ENCODE measurements around the gene PUM1. TPM values are rescaled to one million over a fixed set of nuclear protein-coding genes. Genes with fewer than 3 reads are reported as not detected.
"Not testable (repeated sequence)": the region's sequence is repeated elsewhere in the genome, so short reads cannot be mapped to it uniquely, and the experiment has no call there.

Gene PUM1
- total RNA-seq, 1 donor from 2014 or later: 88.6 TPM

- H3K36me3 ChIP-seq: peaks cover 0 to 74% of the 10 kb centered on the region in 2 donors
- no peaks in the 10 kb centered on the region for H3K27me3 ChIP-seq
- TF ChIP-seq POLR2AphosphoS5 (IDR thresholded peaks at IDR 0.05; ENCODE audit: insufficient read depth in 1 of 2, low read depth in 1 of 2): no peak
- no peak for TF ChIP-seq POLR2A (IDR thresholded peaks at IDR 0.05)
- no peak for TF ChIP-seq CTCF (IDR thresholded peaks at IDR 0.05)
- H3K9me3 ChIP-seq: no peaks in the 10 kb centered on the region
- intact Hi-C loops (cut with DNase I): no loop called here
- no peak overlapping the region for H3K4me3 ChIP-seq
- H3K4me1 ChIP-seq: no peaks in the 10 kb centered on the region
- no peak for DNase-seq (ENCODE audit: extremely low spot score in 2 of 2)
- no peak overlapping the region for H3K27ac ChIP-seq
These were observed 125.0 kb downstream of the PUM1 start for GRCh38 chr1:30940541-30940940.

- DNase-seq (ENCODE audit: extremely low spot score in 2 of 2): no peak
- H3K4me3 ChIP-seq: no peak overlapping the region
- no peaks in the 10 kb centered on the region for H3K27me3 ChIP-seq
- TF ChIP-seq CTCF (IDR thresholded peaks at IDR 0.05): no peak
- TF ChIP-seq POLR2A (IDR thresholded peaks at IDR 0.05): no peak
- TF ChIP-seq POLR2AphosphoS5 (IDR thresholded peaks at IDR 0.05; ENCODE audit: insufficient read depth in 1 of 2, low read depth in 1 of 2): no peak
- H3K36me3 ChIP-seq: peaks cover 4 to 78% of the 10 kb centered on the region in 2 donors
- H3K9me3 ChIP-seq: no peaks in the 10 kb centered on the region
- no peak overlapping the region for H3K27ac ChIP-seq
- H3K4me1 ChIP-seq: no peaks in the 10 kb centered on the region
- intact Hi-C loops (cut with DNase I): no loop called here
These were observed 128.9 kb downstream of the PUM1 start for GRCh38 chr1:30936541-30937171.

- H3K9me3 ChIP-seq; H3K27me3 ChIP-seq; H3K4me1 ChIP-seq; H3K4me3 ChIP-seq; intact Hi-C loops (cut with DNase I); DNase-seq (ENCODE audit: extremely low spot score in 2 of 2); H3K27ac ChIP-seq: not testable (repeated sequence)
- H3K36me3 ChIP-seq: peaks cover 4 to 75% of the 10 kb centered on the region in 2 donors
These were observed 129.8 kb downstream of the PUM1 start for GRCh38 chr1:30935758-30936157.

- Histone ChIP-seq H3K4me1 (peaks cover 4% of the 10 kb centered on the region), H3K27me3 (no peaks in the 10 kb centered on the region), H3K36me3 (peaks cover 4 to 64% of the 10 kb centered on the region in 2 donors), H3K4me3 (no peak overlapping the region), H3K9me3 (no peaks in the 10 kb centered on the region), H3K27ac (no peak overlapping the region)
- intact Hi-C loops (cut with DNase I): no loop called here
- no peak for DNase-seq (ENCODE audit: extremely low spot score in 2 of 2)
- TF ChIP-seq POLR2A (IDR thresholded peaks at IDR 0.05): no peak
These were observed 130.9 kb downstream of the PUM1 start for GRCh38 chr1:30934613-30935012.

GRCh38 chr1:30933874-30934252 is 131.7 kb downstream of the PUM1 start:
- no peak for TF ChIP-seq POLR2A (IDR thresholded peaks at IDR 0.05)
- TF ChIP-seq CTCF (IDR thresholded peaks at IDR 0.05): no peak
- no peak for TF ChIP-seq POLR2AphosphoS5 (IDR thresholded peaks at IDR 0.05; ENCODE audit: insufficient read depth in 1 of 2, low read depth in 1 of 2)
- no peak overlapping the region for H3K4me3 ChIP-seq
- intact Hi-C loops (cut with DNase I): no loop called here
- DNase-seq (ENCODE audit: extremely low spot score in 2 of 2): no peak
- H3K4me1 ChIP-seq: peaks cover 4% of the 10 kb centered on the region
- peaks cover 4 to 56% of the 10 kb centered on the region in 2 donors for H3K36me3 ChIP-seq
- no peaks in the 10 kb centered on the region for H3K27me3 ChIP-seq
- no peaks in the 10 kb centered on the region for H3K9me3 ChIP-seq
- H3K27ac ChIP-seq: no peak overlapping the region

- Histone ChIP-seq H3K27ac (no peak overlapping the region), H3K4me1 (peaks cover 4% of the 10 kb centered on the region), H3K36me3 (peaks cover 4 to 35% of the 10 kb centered on the region in 2 donors), H3K4me3 (no peak overlapping the region), H3K9me3 (no peaks in the 10 kb centered on the region), H3K27me3 (no peaks in the 10 kb centered on the region)
- TF ChIP-seq POLR2AphosphoS5 (IDR thresholded peaks at IDR 0.05; ENCODE audit: insufficient read depth in 1 of 2, low read depth in 1 of 2) (peak in 1 of 2 donors; percentile 27), POLR2A (IDR thresholded peaks at IDR 0.05) (no peak), CTCF (IDR thresholded peaks at IDR 0.05) (no peak)
- no peak for DNase-seq (ENCODE audit: extremely low spot score in 2 of 2)
- intact Hi-C loops (cut with DNase I): no loop called here
These were observed 134.8 kb downstream of the PUM1 start for GRCh38 chr1:30930631-30931173.

Data from vagina (tissue), 2 donors.